HepG2 (cell line): ENCODE results near the gene MUL1. TPM values are rescaled to one million over a fixed set of nuclear protein-coding genes. Genes with fewer than 3 reads are reported as not detected.

Experiments used
- BORCS8-MEF2B ChIP-seq: sonication (generic); formaldehyde crosslinking; IDR thresholded peaks from 2 replicates; pipeline ENCODE4 v1.8.0; 2022; ENCODE audit warnings: mild to moderate bottlenecking, missing genetic modification reagents
- CCDC6 ChIP-seq: sonication (generic); formaldehyde crosslinking; IDR thresholded peaks from 2 replicates; pipeline ENCODE4 v1.8.1; 2022; ENCODE audit warnings: mild to moderate bottlenecking, missing genetic modification reagents, moderate library complexity
- GATAD2A ChIP-seq: IDR thresholded peaks from 2 replicates; pipeline ENCODE4 v1.6.1; 2016
- HDAC1 ChIP-seq: sonication (generic); formaldehyde crosslinking; IDR thresholded peaks from 2 replicates; pipeline ENCODE4 v1.5.1; 2020; ENCODE audit warnings: mild to moderate bottlenecking, missing genetic modification reagents
- HNF4A ChIP-seq: sonication (generic); formaldehyde crosslinking; IDR thresholded peaks from 2 replicates; pipeline ENCODE4 v1.4.0; 2020; ENCODE audit warnings: missing genetic modification reagents
- JUND ChIP-seq: sonication (generic); formaldehyde crosslinking; IDR thresholded peaks from 2 replicates; pipeline ENCODE4 v1.8.0; 2022; ENCODE audit warnings: mild to moderate bottlenecking, missing genetic modification reagents
- KLF11 ChIP-seq: IDR thresholded peaks from 2 replicates; pipeline ENCODE4 v1.6.1; 2016; ENCODE audit warnings: missing compliant biosample characterization
- MAFK ChIP-seq, 2 experiments: IDR thresholded peaks in 1 of 2; conservative IDR thresholded peaks in 1 of 2; 2 replicates each; pipeline ENCODE4 v1.6.1; 2011; ENCODE audit warnings: improper control_type of control experiment in 2 of 2, low read length in 2 of 2
- MED1 ChIP-seq: sonication (generic); formaldehyde crosslinking; IDR thresholded peaks from 2 replicates; pipeline ENCODE4 v1.4.0; 2020; ENCODE audit warnings: missing genetic modification reagents
- MED13 ChIP-seq: sonication (generic); formaldehyde crosslinking; IDR thresholded peaks from 2 replicates; pipeline ENCODE4 v1.5.0; 2020; ENCODE audit warnings: missing genetic modification reagents
- POGZ ChIP-seq: sonication (generic); formaldehyde crosslinking; IDR thresholded peaks from 2 replicates; pipeline ENCODE4 v1.4.0; 2020; ENCODE audit warnings: mild to moderate bottlenecking, missing genetic modification reagents
- RBM22 ChIP-seq: fragments of 200-400 bp; formaldehyde crosslinking; optimal IDR thresholded peaks from 2 replicates; pipeline ENCODE3; 2017; ENCODE audit warnings: mild to moderate bottlenecking, low read length, moderate library complexity
- SALL2 ChIP-seq: sonication (generic); formaldehyde crosslinking; IDR thresholded peaks from 2 replicates; pipeline ENCODE4 v1.8.1; 2023; ENCODE audit warnings: mild to moderate bottlenecking, missing genetic modification reagents, inconsistent platforms
- SNAPC5 ChIP-seq: sonication (generic); formaldehyde crosslinking; IDR thresholded peaks from 2 replicates; pipeline ENCODE4 v1.8.1; 2023; ENCODE audit warnings: mild to moderate bottlenecking, missing genetic modification reagents, borderline replicate concordance
- SPEN ChIP-seq: sonication (generic); formaldehyde crosslinking; IDR thresholded peaks from 2 replicates; pipeline ENCODE4 v1.5.1; 2020; ENCODE audit warnings: low read depth, mild to moderate bottlenecking, missing genetic modification reagents
- SRSF9 ChIP-seq: fragments of 200-400 bp; formaldehyde crosslinking; IDR thresholded peaks from 2 replicates; pipeline ENCODE4 v1.6.1; 2018; ENCODE audit warnings: borderline replicate concordance, mild to moderate bottlenecking, low read depth, low read length; ENCODE audit not compliant: insufficient read depth, poor library complexity, severe bottlenecking
- TAF1 ChIP-seq: sonication (generic); formaldehyde crosslinking; IDR thresholded peaks from 2 replicates; pipeline ENCODE4 v1.4.0; 2020; ENCODE audit warnings: missing genetic modification reagents
- THAP11 ChIP-seq: IDR thresholded peaks from 2 replicates; pipeline ENCODE4 v1.6.1; 2016; ENCODE audit warnings: missing biosample characterization, missing genetic modification reagents
- ZFY ChIP-seq: sonication (generic); formaldehyde crosslinking; IDR thresholded peaks from 2 replicates; pipeline ENCODE4 v1.4.0; 2020; ENCODE audit warnings: missing genetic modification reagents
- ZMYM4 ChIP-seq: sonication (generic); formaldehyde crosslinking; IDR thresholded peaks from 2 replicates; pipeline ENCODE4 v1.8.1; 2023; ENCODE audit warnings: mild to moderate bottlenecking, missing genetic modification reagents
- ZNF234 ChIP-seq: sonication (generic); formaldehyde crosslinking; conservative IDR thresholded peaks from 2 replicates; pipeline ENCODE4 v1.5.1; 2020; ENCODE audit warnings: mild to moderate bottlenecking, missing genetic modification reagents
- ZNF430 ChIP-seq: sonication (generic); formaldehyde crosslinking; IDR thresholded peaks from 2 replicates; pipeline ENCODE4 v1.9.0; 2021; ENCODE audit warnings: mild to moderate bottlenecking, missing genetic modification reagents
- ZNF678 ChIP-seq: sonication (generic); formaldehyde crosslinking; IDR thresholded peaks from 2 replicates; pipeline ENCODE4 v1.4.0; 2020; ENCODE audit warnings: mild to moderate bottlenecking, missing genetic modification reagents
- polyA plus RNA-seq, 8 experiments: library from polyadenylated mRNA; depleted of rRNA in 3 of 8; stranded (reverse) in 7 of 8; unstranded in 1 of 8; fragments of >200 nt; fragmentation: Illumina TruSeq in 4 of 8; extraction: Trizol in 4 of 8; gene quantifications; 2 replicates each; pipeline versions ENCODE4 v1.2.1 to v1.2.3, GENCODE V29; 2011 to 2016; ENCODE audit warnings: low read depth in 4 of 8, missing spikeins in 1 of 8, mixed read lengths in 1 of 8; ENCODE audit not compliant: insufficient read depth in 1 of 8
- total RNA-seq, 5 experiments: library from RNA; depleted of rRNA; stranded (reverse); fragments of >200 nt; fragmentation: Illumina TruSeq; extraction: Trizol; gene quantifications; 2 replicates each; pipeline ENCODE4 v1.2.3, GENCODE V29; 2016; ENCODE audit warnings: low read depth in 1 of 5
- TF ChIP-seq, protein P1 (sequence below): sonication (generic); formaldehyde crosslinking; IDR thresholded peaks from 2 replicates; pipeline ENCODE4 v1.4.0; 2020; ENCODE audit warnings: missing genetic modification reagents
- TF ChIP-seq, protein P2 (sequence below): sonication (generic); formaldehyde crosslinking; IDR thresholded peaks from 2 replicates; pipeline ENCODE4 v1.5.1; 2020; ENCODE audit warnings: missing genetic modification reagents, mild to moderate bottlenecking, borderline replicate concordance
- TF ChIP-seq, protein P3 (sequence below): IDR thresholded peaks from 2 replicates; pipeline ENCODE4 v1.6.1; 2016; ENCODE audit warnings: missing compliant biosample characterization, missing genetic modification reagents, borderline replicate concordance
- TF ChIP-seq, protein P4 (sequence below): sonication (generic); formaldehyde crosslinking; IDR thresholded peaks from 2 replicates; pipeline ENCODE4 v1.9.0; 2021; ENCODE audit warnings: missing genetic modification reagents, mild to moderate bottlenecking, borderline replicate concordance

MUL1 gene
- total and polyA plus RNA-seq, 2 of the 13 experiments (the other 11 are each of a cell fraction or from before 2014, with no cell fraction given) = 21.5 to 26.5 TPM

- TF ChIP-seq SPEN (CRISPR knock-in tag) (peak; percentile 90), HDAC1 (CRISPR knock-in tag) (no peak; the same call in none of the 2 replicates), MED1 (CRISPR knock-in tag) (peak; percentile 59), SNAPC5 (peak; percentile 80; the same call in 1 of the 2 replicates), SRSF9 (no peak), ZFY (peak; percentile 92), SALL2 (CRISPR knock-in tag) (0 out of 2 replicates have a peak, but pooled peaks have one; percentile 79), TAF1 (peak; percentile 83; the same call in 1 of the 2 replicates), MAFK (conservative IDR thresholded peaks at IDR 0.05 in 1 of 2, IDR thresholded peaks at IDR 0.05 in 1 of 2; ENCODE audit: low read length in 2 of 2) (no peak), BORCS8-MEF2B (CRISPR knock-in tag) (peak; percentile 82; the same call in 1 of the 2 replicates), ZNF430 (CRISPR knock-in tag) (peak; percentile 86), ZNF234 (CRISPR knock-in tag) (no peak), THAP11 (peak; percentile 44; the same call in 1 of the 2 replicates), CCDC6 (CRISPR knock-in tag) (peak; percentile 54), HNF4A (CRISPR knock-in tag) (peak; percentile 71), POGZ (CRISPR knock-in tag) (peak; percentile 36; the same call in 1 of the 2 replicates), RBM22 (peak; percentile 29), KLF11 (CRISPR knock-in tag) (peak; percentile 38; the same call in 1 of the 2 replicates), ZNF678 (CRISPR knock-in tag) (no peak), MED13 (CRISPR knock-in tag) (peak; percentile 77; the same call in 1 of the 2 replicates), ZMYM4 (CRISPR knock-in tag) (peak; percentile 44), GATAD2A (CRISPR knock-in tag) (peak; percentile 74), JUND (CRISPR knock-in tag) (no peak)
- TF ChIP-seq, protein P1, sequence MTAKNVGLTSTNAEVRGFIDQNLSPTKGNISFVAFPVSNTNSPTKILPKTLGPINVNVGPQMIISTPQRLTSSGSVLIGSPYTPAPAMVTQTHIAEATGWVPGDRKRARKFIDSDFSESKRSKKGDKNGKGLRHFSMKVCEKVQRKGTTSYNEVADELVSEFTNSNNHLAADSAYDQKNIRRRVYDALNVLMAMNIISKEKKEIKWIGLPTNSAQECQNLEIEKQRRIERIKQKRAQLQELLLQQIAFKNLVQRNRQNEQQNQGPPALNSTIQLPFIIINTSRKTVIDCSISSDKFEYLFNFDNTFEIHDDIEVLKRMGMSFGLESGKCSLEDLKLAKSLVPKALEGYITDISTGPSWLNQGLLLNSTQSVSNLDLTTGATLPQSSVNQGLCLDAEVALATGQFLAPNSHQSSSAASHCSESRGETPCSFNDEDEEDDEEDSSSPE (CRISPR knock-in tag) = peak; percentile 52
- TF ChIP-seq, protein P2, sequence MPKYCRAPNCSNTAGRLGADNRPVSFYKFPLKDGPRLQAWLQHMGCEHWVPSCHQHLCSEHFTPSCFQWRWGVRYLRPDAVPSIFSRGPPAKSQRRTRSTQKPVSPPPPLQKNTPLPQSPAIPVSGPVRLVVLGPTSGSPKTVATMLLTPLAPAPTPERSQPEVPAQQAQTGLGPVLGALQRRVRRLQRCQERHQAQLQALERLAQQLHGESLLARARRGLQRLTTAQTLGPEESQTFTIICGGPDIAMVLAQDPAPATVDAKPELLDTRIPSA = no peak
- TF ChIP-seq, protein P3, sequence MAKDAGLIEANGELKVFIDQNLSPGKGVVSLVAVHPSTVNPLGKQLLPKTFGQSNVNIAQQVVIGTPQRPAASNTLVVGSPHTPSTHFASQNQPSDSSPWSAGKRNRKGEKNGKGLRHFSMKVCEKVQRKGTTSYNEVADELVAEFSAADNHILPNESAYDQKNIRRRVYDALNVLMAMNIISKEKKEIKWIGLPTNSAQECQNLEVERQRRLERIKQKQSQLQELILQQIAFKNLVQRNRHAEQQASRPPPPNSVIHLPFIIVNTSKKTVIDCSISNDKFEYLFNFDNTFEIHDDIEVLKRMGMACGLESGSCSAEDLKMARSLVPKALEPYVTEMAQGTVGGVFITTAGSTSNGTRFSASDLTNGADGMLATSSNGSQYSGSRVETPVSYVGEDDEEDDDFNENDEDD (CRISPR knock-in tag) = peak; percentile 13; the same call in 1 of the 2 replicates
- TF ChIP-seq, protein P4, sequence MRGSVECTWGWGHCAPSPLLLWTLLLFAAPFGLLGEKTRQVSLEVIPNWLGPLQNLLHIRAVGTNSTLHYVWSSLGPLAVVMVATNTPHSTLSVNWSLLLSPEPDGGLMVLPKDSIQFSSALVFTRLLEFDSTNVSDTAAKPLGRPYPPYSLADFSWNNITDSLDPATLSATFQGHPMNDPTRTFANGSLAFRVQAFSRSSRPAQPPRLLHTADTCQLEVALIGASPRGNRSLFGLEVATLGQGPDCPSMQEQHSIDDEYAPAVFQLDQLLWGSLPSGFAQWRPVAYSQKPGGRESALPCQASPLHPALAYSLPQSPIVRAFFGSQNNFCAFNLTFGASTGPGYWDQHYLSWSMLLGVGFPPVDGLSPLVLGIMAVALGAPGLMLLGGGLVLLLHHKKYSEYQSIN (CRISPR knock-in tag) = no peak
These were observed 21.3 kb downstream of the MUL1 start (continued) for GRCh38 chr1:20486457-20487235.
